B cell (primary cell): ENCODE data around the gene MINPP1. TPM values are rescaled to one million over a fixed set of nuclear protein-coding genes. Genes with fewer than 3 reads are reported as not detected.
"Not testable (repeated sequence)": the region's sequence is repeated elsewhere in the genome, so short reads cannot be mapped to it uniquely, and the experiment has no call there.

Source experiments
- ATAC-seq: fragments of 200-7000 bp; cut with Tn5 transposase; one replicate; pipeline ENCODE4 v1.10.0; 2021; ENCODE audit warnings: low read depth, mild to moderate bottlenecking, moderate number of reproducible peaks, moderate library complexity
- CTCF ChIA-PET: fragments of 350-600 bp; sonication (Branson Sonifier 250); formaldehyde crosslinking; loops from one replicate; lab custom pipeline; 2021; ENCODE audit warnings: antibody characterized with exemption, inconsistent platforms; lab: Charles Lee
- POLR2A ChIA-PET: fragments of 350-600 bp; sonication (Branson Sonifier 250); formaldehyde crosslinking; loops from one replicate; lab custom pipeline; 2021; ENCODE audit warnings: antibody characterized with exemption; lab: Charles Lee
- DNase-seq: peaks from one replicate; pipeline ENCODE4 v3.0.0; 2013
- H2AFZ ChIP-seq: 2 replicates; pipeline ENCODE4 v1.6.1; 2012; ENCODE audit warnings: mild to moderate bottlenecking, low read depth, low read length; ENCODE audit not compliant: insufficient read depth, poor library complexity, severe bottlenecking
- H3K27ac ChIP-seq, 2 donors: 1 replicate in 1 of 2; 2 replicates in 1 of 2; pipeline ENCODE4 v1.5.1; 2012 to 2013; ENCODE audit warnings: low read length in 2 of 2, mild to moderate bottlenecking in 2 of 2, moderate library complexity in 1 of 2
- H3K27me3 ChIP-seq, 4 experiments: fragments of 200-600 bp in 1 of 4; sonication (generic) in 1 of 4; replicated peaks in 1 of 4; 1 replicate in 2 of 4; 2 replicates in 2 of 4; pipeline versions ENCODE4 v1.6.1 to v1.7.0; 2013 to 2016; ENCODE audit warnings: low read length in 3 of 4, mild to moderate bottlenecking in 2 of 4, mixed read lengths in 1 of 4, moderate library complexity in 1 of 4; ENCODE audit not compliant: insufficient read depth in 4 of 4, control insufficient read depth in 3 of 4; ENCODE audit errors: control extremely low read depth in 1 of 4
- H3K36me3 ChIP-seq, 2 experiments: replicated peaks in 1 of 2; 1 replicate in 1 of 2; 2 replicates in 1 of 2; pipeline versions ENCODE4 v1.6.1 to v1.7.1; 2013; ENCODE audit warnings: low read length in 1 of 2; ENCODE audit not compliant: insufficient read depth in 2 of 2, control insufficient read depth in 1 of 2; ENCODE audit errors: control extremely low read depth in 1 of 2, extremely low read depth in 1 of 2
- H3K4me1 ChIP-seq, 2 donors: fragments of 200-600 bp in 1 of 2; sonication (generic) in 1 of 2; 1 replicate in 1 of 2; 2 replicates in 1 of 2; pipeline versions ENCODE4 v1.5.1 to v1.6.1; 2013 to 2017; ENCODE audit warnings: low read length in 2 of 2; ENCODE audit not compliant: control insufficient read depth in 2 of 2, insufficient read depth in 2 of 2
- H3K4me2 ChIP-seq: replicated peaks from 2 replicates; pipeline ENCODE3; 2012; ENCODE audit warnings: mild to moderate bottlenecking, low read depth, low read length; ENCODE audit not compliant: poor library complexity, severe bottlenecking
- H3K4me3 ChIP-seq, 5 experiments: fragments of 200-600 bp in 1 of 5; sonication (generic) in 1 of 5; 1 replicate in 3 of 5; 2 replicates in 2 of 5; pipeline versions ENCODE4 v1.5.1 to v1.7.0; 2011 to 2016; ENCODE audit warnings: low read length in 4 of 5, mild to moderate bottlenecking in 4 of 5, low read depth in 2 of 5, control low read depth in 1 of 5, moderate library complexity in 1 of 5; ENCODE audit not compliant: insufficient read depth in 1 of 5; ENCODE audit errors: control extremely low read depth in 1 of 5, extremely low read depth in 1 of 5
- H3K79me2 ChIP-seq: fragments of 200-600 bp; sonication (generic); one replicate; pipeline ENCODE4 v1.6.0; 2016; ENCODE audit warnings: low read length; ENCODE audit not compliant: control insufficient read depth, insufficient read depth
- H3K9ac ChIP-seq: fragments of 200-600 bp; sonication (generic); 2 replicates; pipeline ENCODE4 v1.6.1; 2017; ENCODE audit warnings: mild to moderate bottlenecking, low read length, moderate library complexity
- H3K9me3 ChIP-seq, 3 donors: one replicate each; pipeline versions ENCODE4 v1.6.1 to v1.7.1; 2013; ENCODE audit warnings: low read length in 2 of 3; ENCODE audit not compliant: control insufficient read depth in 2 of 3, insufficient read depth in 1 of 3; ENCODE audit errors: control extremely low read depth in 1 of 3
- H4K20me1 ChIP-seq: 2 replicates; pipeline ENCODE4 v1.6.0; 2012; ENCODE audit warnings: mild to moderate bottlenecking, low read length; ENCODE audit not compliant: insufficient read depth, control insufficient read depth, poor library complexity, severe bottlenecking
- H3K27ac Mint-ChIP-seq: one replicate; pipeline ENCODE4 v1.8.0; 2021; ENCODE audit warnings: mixed read lengths
- H3K27me3 Mint-ChIP-seq: one replicate; pipeline ENCODE4 v1.8.0; 2021; ENCODE audit warnings: mixed read lengths
- H3K4me1 Mint-ChIP-seq: one replicate; pipeline ENCODE4 v1.8.0; 2021; ENCODE audit warnings: mixed read lengths
- H3K4me3 Mint-ChIP-seq: one replicate; pipeline ENCODE4 v1.8.0; 2021; ENCODE audit warnings: mixed read lengths
- H3K9me3 Mint-ChIP-seq: one replicate; pipeline ENCODE4 v1.8.0; 2022; ENCODE audit warnings: mixed read lengths; ENCODE audit not compliant: insufficient read depth
- CTCF ChIP-seq: fragments of 200-600 bp; IDR thresholded peaks from one replicate; pipeline ENCODE4 v1.8.0; 2022; ENCODE audit warnings: antibody characterized with exemption, mild to moderate bottlenecking
- EZH2 ChIP-seq: IDR thresholded peaks from 2 replicates; pipeline ENCODE4 v1.6.1; 2012; ENCODE audit warnings: borderline replicate concordance, low read depth, mild to moderate bottlenecking, moderate library complexity, low read length; ENCODE audit not compliant: insufficient read depth, poor library complexity, severe bottlenecking
- WGBS: methylation state at CpG from one replicate; pipeline ENCODE4 v1.1.5; 2013; ENCODE audit warnings: missing lambda C conversion rate; ENCODE audit not compliant: insufficient coverage; 5-methylcytosine and 5-hydroxymethylcytosine counted together
- intact Hi-C: fragments of 100-400 bp; cut with micrococcal nuclease; formaldehyde crosslinking; loops from one replicate; pipeline ENCODE4 v1.10.0; 2022
- polyA plus RNA-seq: library from polyadenylated mRNA; depleted of rRNA; stranded (reverse); fragments of >200 nt; gene quantifications from 2 replicates; pipeline ENCODE4 v1.2.3, GENCODE V29; 2012
- total RNA-seq, 2 donors: library from RNA; stranded (reverse); fragments of 120-200 nt in 1 of 2; gene quantifications; 1 replicate in 1 of 2; 2 replicates in 1 of 2; pipeline versions ENCODE4 v1.2.3 to v1.2.4, GENCODE V29; 2013 to 2022

The MINPP1 gene
- total and polyA plus RNA-seq, 2 donors (not counting 1 experiment from before 2014, with no cell fraction given) = 2.7 to 9.4 TPM

GRCh38 chr10:87590705-87591588 is 86.3 kb downstream of the MINPP1 start:
- WGBS = no CpG with 5 or more reads among the region's 2 CpGs
- Mint-ChIP-seq H3K27ac (no peak overlapping the region), H3K9me3 (no peaks in the 10 kb centered on the region), H3K4me3 (no peak overlapping the region), H3K4me1 (no peaks in the 10 kb centered on the region), H3K27me3 (peaks cover 9% of the 10 kb centered on the region)
- Histone ChIP-seq H3K27ac (no peak overlapping the region), H3K9me3 (peaks cover 0 to 3% (median 0%) of the 10 kb centered on the region in 3 donors), H3K4me3 (no peak overlapping the region), H3K79me2 (no peaks in the 10 kb centered on the region), H3K4me2 (no peak overlapping the region), H3K36me3 (no peaks in the 10 kb centered on the region), H4K20me1 (no peaks in the 10 kb centered on the region), H3K27me3 (no peaks in the 10 kb centered on the region), H3K9ac (no peak overlapping the region), H3K4me1 (peaks cover 0 to under 1% of the 10 kb centered on the region in 2 donors), H2AFZ (no peak overlapping the region)
- ATAC-seq (no peak), DNase-seq (no peak)
- TF ChIP-seq CTCF (no peak), EZH2 (no peak)
- intact Hi-C loops = no loop called here
- ChIA-PET POLR2A (no interaction called here), CTCF (no interaction called here)

GRCh38 chr10:87591589-87591886 is 86.8 kb downstream of the MINPP1 start:
- Histone ChIP-seq H3K79me2 (no peaks in the 10 kb centered on the region), H3K27ac (no peak overlapping the region), H3K4me3 (no peak overlapping the region), H3K36me3 (no peaks in the 10 kb centered on the region), H3K27me3 (no peaks in the 10 kb centered on the region), H4K20me1 (no peaks in the 10 kb centered on the region), H3K4me1 (peaks cover 4 to 7% of the 10 kb centered on the region in 2 donors), H2AFZ (no peak overlapping the region), H3K9ac (no peak overlapping the region), H3K9me3 (peaks cover 0 to 3% (median 0%) of the 10 kb centered on the region in 3 donors), H3K4me2 (no peak overlapping the region)
- ATAC-seq (no peak), DNase-seq (no peak)
- intact Hi-C loops = no loop called here
- no peak overlapping the region for H3K27ac Mint-ChIP-seq
- peaks cover 9% of the 10 kb centered on the region for H3K27me3 Mint-ChIP-seq
- POLR2A ChIA-PET = no interaction called here
- no peak overlapping the region for H3K4me3 Mint-ChIP-seq
- H3K4me1 Mint-ChIP-seq = peaks cover 6% of the 10 kb centered on the region
- H3K9me3 Mint-ChIP-seq = no peaks in the 10 kb centered on the region
- CTCF ChIA-PET = no interaction called here
- TF ChIP-seq CTCF = no peak
- TF ChIP-seq EZH2 = no peak

- POLR2A ChIA-PET, H3K4me3 ChIP-seq, H3K9me3 ChIP-seq, CTCF ChIA-PET, H3K27ac Mint-ChIP-seq, H3K36me3 ChIP-seq, H3K4me3 Mint-ChIP-seq, intact Hi-C loops, H3K79me2 ChIP-seq, H2AFZ ChIP-seq, H3K9ac ChIP-seq, H3K27me3 ChIP-seq, H4K20me1 ChIP-seq, ATAC-seq, H3K4me1 Mint-ChIP-seq, H3K9me3 Mint-ChIP-seq, H3K27ac ChIP-seq, H3K4me2 ChIP-seq, H3K27me3 Mint-ChIP-seq, DNase-seq: not testable (repeated sequence)
- no CpG with 5 or more reads among the region's 4 CpGs for WGBS
- H3K4me1 ChIP-seq = peaks cover 7 to 12% of the 10 kb centered on the region in 2 donors
Observed at GRCh38 chr10:87592920-87593319, 88.2 kb downstream of the MINPP1 start.
